OCI-LY7 (cell line): ENCODE data around the gene PROM2.

Experiments used
- EZH2phosphoT487 ChIP-seq: fragments of 200-600 bp; sonication (generic); IDR thresholded peaks from 2 replicates; pipeline ENCODE4 v1.6.1; 2018; ENCODE audit warnings: low read depth, borderline replicate concordance, mild to moderate bottlenecking, mixed run types, antibody characterized with exemption, low read length, moderate library complexity, mixed read lengths
- TF ChIP-seq, protein P1 (sequence below): fragments of 200-600 bp; sonication (generic); conservative IDR thresholded peaks from 2 replicates; pipeline ENCODE4 v1.5.1; 2014; ENCODE audit warnings: mild to moderate bottlenecking, antibody characterized with exemption, low read length, moderate library complexity, mixed read lengths

DNA sequence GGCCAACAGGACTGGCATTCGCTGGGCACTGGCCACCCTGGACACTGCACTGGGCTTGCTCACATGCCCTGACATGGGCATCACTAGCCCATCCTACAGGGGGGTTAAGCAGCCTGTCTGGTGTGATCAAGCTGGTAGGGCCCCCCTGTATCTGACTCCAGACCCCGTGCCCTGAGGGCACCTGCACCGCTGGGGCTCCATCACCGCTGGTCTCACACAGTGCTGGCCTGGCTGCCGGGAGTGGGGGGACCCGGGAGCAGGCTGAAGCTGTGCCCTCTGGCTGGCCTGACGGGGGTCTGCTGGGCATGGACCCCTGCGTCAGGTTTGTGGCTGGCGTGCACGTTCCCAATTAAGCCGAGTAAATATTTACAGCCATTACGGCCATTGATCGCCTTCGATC lies 55.2 kb downstream of the PROM2 start:
- TF ChIP-seq, protein P1, sequence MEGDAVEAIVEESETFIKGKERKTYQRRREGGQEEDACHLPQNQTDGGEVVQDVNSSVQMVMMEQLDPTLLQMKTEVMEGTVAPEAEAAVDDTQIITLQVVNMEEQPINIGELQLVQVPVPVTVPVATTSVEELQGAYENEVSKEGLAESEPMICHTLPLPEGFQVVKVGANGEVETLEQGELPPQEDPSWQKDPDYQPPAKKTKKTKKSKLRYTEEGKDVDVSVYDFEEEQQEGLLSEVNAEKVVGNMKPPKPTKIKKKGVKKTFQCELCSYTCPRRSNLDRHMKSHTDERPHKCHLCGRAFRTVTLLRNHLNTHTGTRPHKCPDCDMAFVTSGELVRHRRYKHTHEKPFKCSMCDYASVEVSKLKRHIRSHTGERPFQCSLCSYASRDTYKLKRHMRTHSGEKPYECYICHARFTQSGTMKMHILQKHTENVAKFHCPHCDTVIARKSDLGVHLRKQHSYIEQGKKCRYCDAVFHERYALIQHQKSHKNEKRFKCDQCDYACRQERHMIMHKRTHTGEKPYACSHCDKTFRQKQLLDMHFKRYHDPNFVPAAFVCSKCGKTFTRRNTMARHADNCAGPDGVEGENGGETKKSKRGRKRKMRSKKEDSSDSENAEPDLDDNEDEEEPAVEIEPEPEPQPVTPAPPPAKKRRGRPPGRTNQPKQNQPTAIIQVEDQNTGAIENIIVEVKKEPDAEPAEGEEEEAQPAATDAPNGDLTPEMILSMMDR: no peak
- TF ChIP-seq EZH2phosphoT487: no peak
